Dedifferentiated amniotic fluid mesenchymal stem cell (primary cell): ENCODE data around the gene PCDHGA1.

Experiments
- DNase-seq: peaks from one replicate; pipeline ENCODE4 v3.0.0-alpha.2; 2016; ENCODE audit errors: extremely low spot score

The PCDHGA1 gene

GRCh38 chr5:141512911-141513626 is 182.8 kb downstream of the PCDHGA1 start:
- DNase-seq: peak; percentile 52

- DNase-seq: peak; percentile 86
Observed at GRCh38 chr5:141513627-141514329, 183.5 kb downstream of the PCDHGA1 start.

GRCh38 chr5:141514330-141515133 is 184.2 kb downstream of the PCDHGA1 start:
- DNase-seq: no peak

- no peak for DNase-seq
Observed at GRCh38 chr5:141515141-141515540, 184.8 kb downstream of the PCDHGA1 start.

GRCh38 chr5:141515946-141516671 is 185.8 kb downstream of the PCDHGA1 start:
- DNase-seq: no peak

- no peak for DNase-seq
Observed at GRCh38 chr5:141516672-141517025, 186.3 kb downstream of the PCDHGA1 start.

GRCh38 chr5:141517312-141517711 is 187.0 kb downstream of the PCDHGA1 start:
- DNase-seq: no peak

GRCh38 chr5:141517880-141518617 is 187.7 kb downstream of the PCDHGA1 start:
- peak; percentile 59 for DNase-seq

GRCh38 chr5:141518618-141519015 is 188.3 kb downstream of the PCDHGA1 start:
- DNase-seq: no peak

- no peak for DNase-seq
Observed at GRCh38 chr5:141519605-141520565, 189.6 kb downstream of the PCDHGA1 start.

GRCh38 chr5:141521244-141521781 is 191.0 kb downstream of the PCDHGA1 start:
- DNase-seq: peak; percentile 97

- no peak for DNase-seq
Observed at GRCh38 chr5:141522301-141522700, 192.0 kb downstream of the PCDHGA1 start.

- DNase-seq: no peak
Observed at GRCh38 chr5:141523991-141524390, 193.7 kb downstream of the PCDHGA1 start.

GRCh38 chr5:141524604-141525597 is 194.6 kb downstream of the PCDHGA1 start:
- peak; percentile 98 for DNase-seq

GRCh38 chr5:141525653-141526052 is 195.3 kb downstream of the PCDHGA1 start:
- no peak for DNase-seq

- DNase-seq: no peak
Observed at GRCh38 chr5:141527426-141527825, 197.1 kb downstream of the PCDHGA1 start.

GRCh38 chr5:141528291-141528984 is 198.1 kb downstream of the PCDHGA1 start:
- no peak for DNase-seq

GRCh38 chr5:141529002-141529401 is 198.7 kb downstream of the PCDHGA1 start:
- peak; percentile 45 for DNase-seq
